ENCODE data around the gene SLC9A3.
"Not testable (repeated sequence)": the region's sequence is repeated elsewhere in the genome, so short reads cannot be mapped to it uniquely, and the experiment has no call there.

The SLC9A3 gene

GRCh38 chr5:486597-486996, 37.7 kb downstream of the SLC9A3 start:
- not testable (repeated sequence) for DNase-seq

GRCh38 chr5:485946-486491, 38.2 kb downstream of the SLC9A3 start:
- DNase-seq: peak; percentile 14

- DNase-seq: no peak
These were observed 38.9 kb downstream of the SLC9A3 start for GRCh38 chr5:485113-485945.

GRCh38 chr5:484556-484955, 39.7 kb downstream of the SLC9A3 start:
- DNase-seq: no peak

- no peak for DNase-seq
These were observed 40.7 kb downstream of the SLC9A3 start for GRCh38 chr5:483434-484140.

GRCh38 chr5:483011-483410, 41.2 kb downstream of the SLC9A3 start:
- DNase-seq: no peak

GRCh38 chr5:482506-482905, 41.7 kb downstream of the SLC9A3 start:
- no peak for DNase-seq

GRCh38 chr5:482021-482420, 42.2 kb downstream of the SLC9A3 start:
- DNase-seq: no peak

GRCh38 chr5:481347-481746, 42.9 kb downstream of the SLC9A3 start:
- DNase-seq: no peak

- DNase-seq: no peak
These were observed 44.5 kb downstream of the SLC9A3 start for GRCh38 chr5:479566-480319.

GRCh38 chr5:478982-479535, 45.2 kb downstream of the SLC9A3 start:
- no peak for DNase-seq

- DNase-seq: no peak
These were observed 45.8 kb downstream of the SLC9A3 start for GRCh38 chr5:478369-478981.

- no peak for DNase-seq
These were observed 46.4 kb downstream of the SLC9A3 start for GRCh38 chr5:477871-478270.

- no peak for DNase-seq
These were observed 47.0 kb downstream of the SLC9A3 start for GRCh38 chr5:477247-477646.

GRCh38 chr5:476814-477175, 47.5 kb downstream of the SLC9A3 start:
- DNase-seq: no peak

GRCh38 chr5:476102-476813, 48.0 kb downstream of the SLC9A3 start:
- DNase-seq: no peak

- DNase-seq: no peak
These were observed 48.5 kb downstream of the SLC9A3 start for GRCh38 chr5:475704-476101.

GRCh38 chr5:474840-475661, 49.2 kb downstream of the SLC9A3 start:
- DNase-seq: no peak

GRCh38 chr5:474232-474839, 49.9 kb downstream of the SLC9A3 start:
- DNase-seq: not testable (repeated sequence)

- peak; percentile 34 for DNase-seq
These were observed 50.6 kb downstream of the SLC9A3 start for GRCh38 chr5:473551-474192.

All from OCI-M1 (cell line).